C4-2B (cell line): Measurements from ENCODE around the gene SHC3.
A peak's percentile ranks its signal among the peaks of the same experiment; 100 is the strongest.

ENCODE experiments used
- H3K27ac ChIP-seq: fragments of 450-650 bp; 2 replicates; pipeline ENCODE4 v1.5.1; 2017
- ZFX ChIP-seq: fragments of 450-650 bp; IDR thresholded peaks from 2 replicates; pipeline ENCODE4 v1.6.1; 2017
- TF ChIP-seq, protein P1 (sequence below): fragments of 450-650 bp; conservative IDR thresholded peaks from 2 replicates; pipeline ENCODE4 v1.5.1; 2017; ENCODE audit warnings: mild to moderate bottlenecking

SHC3 gene

DNA sequence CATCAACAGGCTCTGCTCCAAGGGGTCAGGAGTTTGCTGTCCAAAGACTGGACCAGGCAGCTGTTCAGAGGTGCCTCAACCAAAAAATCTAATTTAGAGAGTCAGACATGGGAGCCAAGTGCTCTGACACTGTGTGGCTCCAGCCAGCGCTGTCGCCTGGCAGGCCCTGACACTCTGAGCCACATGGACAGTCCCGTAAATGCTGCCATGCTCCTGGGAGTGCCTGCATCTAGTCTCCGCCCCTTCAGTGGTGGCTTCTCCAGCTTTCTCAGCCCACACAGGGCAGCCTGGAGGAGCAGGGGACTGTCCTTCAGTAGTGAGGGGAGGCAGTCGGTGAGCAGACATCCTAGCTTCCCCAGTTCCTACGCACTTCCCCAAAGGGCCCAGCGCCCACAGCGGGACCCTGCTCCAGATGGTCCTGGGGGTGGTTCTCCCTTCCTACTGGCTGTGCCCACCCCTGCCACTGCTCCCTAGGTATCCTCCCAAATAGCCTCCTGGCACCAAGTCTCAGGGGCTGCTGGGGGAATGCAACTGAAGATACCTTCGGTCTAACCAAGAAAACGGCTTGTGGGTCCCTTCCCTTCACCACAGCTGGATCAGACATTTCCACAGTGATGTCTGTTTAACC, 72.3 kb downstream of the SHC3 start:
- H3K27ac ChIP-seq: no peak overlapping the region
- TF ChIP-seq ZFX: no peak
- TF ChIP-seq, protein P1, sequence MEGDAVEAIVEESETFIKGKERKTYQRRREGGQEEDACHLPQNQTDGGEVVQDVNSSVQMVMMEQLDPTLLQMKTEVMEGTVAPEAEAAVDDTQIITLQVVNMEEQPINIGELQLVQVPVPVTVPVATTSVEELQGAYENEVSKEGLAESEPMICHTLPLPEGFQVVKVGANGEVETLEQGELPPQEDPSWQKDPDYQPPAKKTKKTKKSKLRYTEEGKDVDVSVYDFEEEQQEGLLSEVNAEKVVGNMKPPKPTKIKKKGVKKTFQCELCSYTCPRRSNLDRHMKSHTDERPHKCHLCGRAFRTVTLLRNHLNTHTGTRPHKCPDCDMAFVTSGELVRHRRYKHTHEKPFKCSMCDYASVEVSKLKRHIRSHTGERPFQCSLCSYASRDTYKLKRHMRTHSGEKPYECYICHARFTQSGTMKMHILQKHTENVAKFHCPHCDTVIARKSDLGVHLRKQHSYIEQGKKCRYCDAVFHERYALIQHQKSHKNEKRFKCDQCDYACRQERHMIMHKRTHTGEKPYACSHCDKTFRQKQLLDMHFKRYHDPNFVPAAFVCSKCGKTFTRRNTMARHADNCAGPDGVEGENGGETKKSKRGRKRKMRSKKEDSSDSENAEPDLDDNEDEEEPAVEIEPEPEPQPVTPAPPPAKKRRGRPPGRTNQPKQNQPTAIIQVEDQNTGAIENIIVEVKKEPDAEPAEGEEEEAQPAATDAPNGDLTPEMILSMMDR: no peak

DNA sequence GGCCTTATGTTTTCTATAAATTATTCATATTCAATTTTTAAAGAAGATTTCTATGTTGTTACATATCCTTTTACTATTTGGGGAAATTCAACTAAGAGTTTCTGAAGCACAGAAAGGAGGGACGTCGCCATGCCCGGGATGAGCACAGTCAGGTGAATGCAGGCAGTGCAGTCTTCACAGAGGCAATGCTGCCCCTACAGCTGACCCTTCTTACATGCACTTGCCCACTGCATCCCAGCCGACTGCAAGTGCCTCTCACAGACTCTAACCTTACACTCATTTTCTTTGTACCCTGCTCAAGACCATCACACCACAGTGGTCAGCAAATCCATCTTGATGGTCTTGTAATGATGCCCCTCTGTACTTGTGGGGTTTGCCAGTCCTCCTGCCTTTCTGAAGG, 73.8 kb downstream of the SHC3 start:
- H3K27ac ChIP-seq: no peak overlapping the region
- TF ChIP-seq, protein P1: no peak
- no peak for TF ChIP-seq ZFX

DNA sequence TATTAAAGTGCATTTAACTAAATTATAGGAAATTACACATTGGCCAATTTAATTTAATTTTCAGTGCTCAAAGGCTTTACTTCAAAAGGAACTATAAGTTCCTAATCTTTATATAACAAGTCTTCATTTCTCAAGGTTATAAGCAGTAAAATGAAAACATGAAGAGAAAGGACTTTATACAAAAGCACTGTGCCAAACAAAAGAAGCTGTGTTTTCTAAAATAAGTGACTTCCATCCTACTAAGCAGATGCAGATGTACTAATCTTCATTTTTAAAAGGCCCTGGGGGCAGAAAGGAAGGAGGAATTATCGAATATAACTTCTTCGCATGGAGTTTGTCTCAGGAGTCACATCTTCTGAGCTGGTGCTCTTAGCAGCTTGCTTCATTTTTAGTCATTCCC, 81.4 kb downstream of the SHC3 start:
- no peak overlapping the region for H3K27ac ChIP-seq
- no peak for TF ChIP-seq ZFX
- TF ChIP-seq, protein P1: no peak

DNA sequence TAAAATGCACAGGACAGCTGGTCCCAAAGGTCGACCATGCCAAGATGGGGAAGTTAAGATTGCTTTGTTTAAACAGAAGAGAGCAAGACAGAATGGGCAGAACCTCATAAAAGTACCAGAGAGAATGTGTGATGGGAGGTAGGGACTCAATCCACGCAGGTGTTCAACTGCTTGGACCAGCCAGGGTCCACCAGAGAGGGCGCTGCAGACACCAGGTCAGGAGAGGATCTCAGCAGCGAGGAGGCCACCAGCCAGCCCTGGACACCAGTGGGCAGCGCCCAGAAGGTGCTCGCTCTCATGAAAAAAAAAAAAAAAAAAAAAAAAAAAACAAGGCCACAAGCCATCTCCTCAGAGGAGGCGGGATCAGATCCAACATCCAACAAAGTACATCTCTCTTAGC, 81.8 kb downstream of the SHC3 start:
- no peak for TF ChIP-seq ZFX
- TF ChIP-seq, protein P1: peak; percentile 19; the same call in 1 of the 2 replicates
- no peak overlapping the region for H3K27ac ChIP-seq

DNA sequence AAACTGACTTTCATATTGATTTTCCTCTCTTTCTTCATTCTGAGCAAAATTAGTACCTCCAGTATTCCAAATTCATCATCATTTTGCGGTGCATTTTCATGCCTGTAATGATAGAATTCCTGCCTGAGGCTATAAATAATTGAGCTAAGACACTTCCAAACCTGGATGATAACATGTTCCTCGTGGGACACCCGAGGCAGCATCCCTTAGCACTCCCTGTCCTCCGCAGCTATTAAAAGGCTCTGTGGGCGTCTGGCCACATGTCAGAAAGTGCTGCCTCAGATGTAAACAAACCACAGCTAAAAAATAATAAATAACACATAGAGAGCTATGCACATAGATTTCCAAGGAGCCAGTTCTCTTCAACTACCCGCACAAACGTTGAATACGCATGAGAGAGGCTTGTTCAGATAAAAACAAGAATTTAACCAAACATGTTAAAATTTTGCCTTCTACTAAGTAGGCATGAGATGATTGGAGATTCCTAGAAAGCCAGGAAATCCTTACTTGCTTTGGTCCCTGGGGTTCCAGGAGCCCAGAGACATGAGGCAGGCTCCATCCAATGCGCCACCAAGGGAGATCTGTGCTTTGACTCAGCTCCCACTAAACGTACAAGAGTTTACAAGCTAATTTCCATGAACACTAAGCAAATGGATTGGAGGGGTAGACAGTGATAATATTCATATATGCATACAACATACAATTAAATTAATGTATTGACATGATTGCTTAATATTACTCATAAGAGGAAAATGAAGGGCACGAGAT, 82.7 kb downstream of the SHC3 start:
- TF ChIP-seq, protein P1: no peak
- no peak for TF ChIP-seq ZFX
- H3K27ac ChIP-seq: no peak overlapping the region

DNA sequence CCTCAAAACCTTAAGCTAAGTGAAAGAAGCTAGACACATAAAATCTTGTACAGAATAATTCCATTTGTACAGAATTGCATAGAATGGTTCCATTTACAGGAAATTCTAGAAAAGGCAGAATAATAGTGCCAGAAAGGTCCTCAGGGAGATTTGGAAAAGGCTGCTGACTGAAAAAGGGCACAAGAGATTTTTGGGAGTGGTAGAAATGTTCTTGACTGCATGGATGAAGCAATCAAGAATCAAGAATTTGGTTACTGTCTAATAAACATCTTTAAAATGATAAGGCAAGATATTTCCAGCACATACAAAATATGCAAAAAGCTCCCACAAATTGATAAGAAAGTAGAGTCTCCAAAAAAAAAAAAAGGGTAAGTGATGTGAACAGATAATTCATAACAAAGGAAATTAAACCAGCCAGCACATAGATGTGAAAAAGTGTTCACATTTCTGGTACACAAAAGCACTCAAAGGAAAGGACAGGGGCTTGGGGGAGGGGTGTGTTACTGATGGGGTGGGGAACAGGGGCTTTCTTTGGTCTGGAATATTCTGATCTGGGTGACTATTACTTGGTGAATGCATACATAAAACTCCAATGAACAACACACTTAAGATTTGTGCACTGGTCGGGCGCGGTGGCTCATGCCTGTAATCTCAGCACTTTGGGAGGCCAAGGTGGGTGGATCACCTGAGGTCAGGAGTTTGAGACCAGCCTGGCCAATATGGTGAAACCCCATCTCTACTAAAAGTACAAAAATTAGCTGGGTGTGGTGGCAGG, 85.2 kb downstream of the SHC3 start:
- TF ChIP-seq, protein P1: no peak
- TF ChIP-seq ZFX: no peak

DNA sequence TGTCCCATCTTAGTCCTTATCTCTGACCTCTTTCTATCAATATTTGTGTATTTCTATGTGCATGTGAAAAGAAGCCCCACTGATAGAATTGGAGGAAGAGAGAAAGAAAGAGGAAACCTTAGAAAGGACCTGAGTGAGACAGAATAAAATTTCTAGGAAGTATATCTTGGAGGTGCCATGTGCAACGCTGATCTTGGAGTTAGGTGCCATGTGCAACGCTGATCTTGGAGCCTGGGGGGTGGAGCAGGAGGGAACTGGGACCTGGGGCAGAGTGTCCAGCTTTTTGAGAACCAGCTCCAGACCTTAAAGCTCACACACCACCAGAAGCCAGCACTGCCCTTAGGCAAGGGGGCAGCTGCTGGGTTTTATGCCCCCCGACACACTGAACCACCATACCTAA, 89.4 kb downstream of the SHC3 start:
- TF ChIP-seq, protein P1: no peak
- TF ChIP-seq ZFX: no peak
- no peak overlapping the region for H3K27ac ChIP-seq

More for the DNA sequence above, 85.2 kb downstream of the SHC3 start:
- no peak overlapping the region for H3K27ac ChIP-seq
